Colon (tissue), 2 donors: ENCODE results near the gene NEU1.
"Not testable (repeated sequence)": the region's sequence is repeated elsewhere in the genome, so short reads cannot be mapped to it uniquely, and the experiment has no call there.

ENCODE experiments used
- FAIRE-seq: peaks from 2 replicates; lab custom pipeline; 2012; peaks lifted over from hg19 to GRCh38; lab: Jason Lieb, UNC
- donor health status: control.
- donor health status: control.

NEU1 gene

DNA sequence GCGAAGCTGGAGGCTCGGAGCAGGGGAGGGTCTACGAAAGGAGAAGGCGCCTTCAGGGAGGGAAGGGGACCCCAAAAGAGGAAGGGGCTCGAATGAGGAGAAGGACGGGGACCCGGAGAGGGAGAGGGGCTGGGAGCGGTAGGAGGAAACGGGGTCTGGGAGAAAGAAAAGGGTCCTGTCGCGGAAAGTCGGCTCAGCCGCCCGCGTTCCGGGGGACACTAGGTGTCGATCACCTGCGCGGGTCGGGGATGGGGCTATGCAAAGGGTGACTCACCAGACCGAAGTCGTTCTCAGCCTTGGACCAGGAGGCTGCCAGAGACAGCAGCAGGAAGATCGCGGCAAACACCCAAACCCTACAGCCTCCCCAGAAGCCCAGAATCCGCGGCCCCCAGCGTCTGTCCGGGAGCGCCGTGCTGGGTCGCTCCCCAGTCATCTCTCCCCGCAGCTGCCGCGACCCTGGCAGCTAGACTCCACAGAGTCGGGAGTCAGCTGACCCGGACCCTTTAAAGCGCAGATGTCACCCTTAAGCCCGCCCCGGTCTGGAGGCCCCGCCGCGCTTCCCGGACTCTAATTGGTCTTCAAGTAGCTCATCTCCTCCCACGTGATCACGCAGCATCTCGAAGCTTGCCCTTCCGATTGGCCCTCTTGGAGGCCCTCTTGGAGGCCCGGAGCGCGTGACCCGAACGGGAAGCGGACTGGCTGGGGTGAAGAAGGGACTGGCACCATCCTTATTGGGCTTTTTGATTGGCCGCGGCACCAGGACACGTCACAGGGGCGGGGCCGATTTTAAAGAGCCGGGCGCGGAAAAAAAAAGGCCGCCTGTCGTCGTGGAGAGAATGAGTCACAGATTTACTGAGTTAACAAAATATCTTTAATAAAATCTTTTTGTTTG lies at the start of gene NEU1:
Gene NEU1, minus strand, starts transcription at position 478 of the 892 bp plus-strand sequence. Its CDS starts 45 bp downstream, at position 433.
- FAIRE-seq = peak; percentile 93

GRCh38 chr6:31911826-31912585 lies 49.4 kb upstream of the NEU1 start:
- FAIRE-seq = no peak

GRCh38 chr6:31909298-31909697 lies 46.7 kb upstream of the NEU1 start:
- not testable (repeated sequence) for FAIRE-seq

DNA sequence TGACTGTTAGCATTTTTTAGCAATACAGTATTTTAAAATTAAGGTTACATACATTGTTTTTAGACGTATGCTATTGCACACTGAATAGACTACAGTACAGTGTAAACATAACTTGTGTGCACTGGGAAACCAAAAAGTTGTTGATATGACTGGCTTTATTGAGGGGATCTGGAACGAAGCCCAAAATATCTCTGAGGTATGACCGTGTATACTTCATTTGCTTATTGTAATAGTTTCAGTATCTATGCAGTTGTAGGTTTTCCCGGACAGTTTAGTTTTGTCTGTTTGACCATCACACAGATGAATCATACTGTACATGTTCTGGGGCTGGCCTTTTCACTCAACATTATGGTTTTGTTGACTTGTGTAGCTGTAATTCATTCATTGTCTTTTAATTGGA lies 46.2 kb upstream of the NEU1 start:
- no peak for FAIRE-seq

DNA sequence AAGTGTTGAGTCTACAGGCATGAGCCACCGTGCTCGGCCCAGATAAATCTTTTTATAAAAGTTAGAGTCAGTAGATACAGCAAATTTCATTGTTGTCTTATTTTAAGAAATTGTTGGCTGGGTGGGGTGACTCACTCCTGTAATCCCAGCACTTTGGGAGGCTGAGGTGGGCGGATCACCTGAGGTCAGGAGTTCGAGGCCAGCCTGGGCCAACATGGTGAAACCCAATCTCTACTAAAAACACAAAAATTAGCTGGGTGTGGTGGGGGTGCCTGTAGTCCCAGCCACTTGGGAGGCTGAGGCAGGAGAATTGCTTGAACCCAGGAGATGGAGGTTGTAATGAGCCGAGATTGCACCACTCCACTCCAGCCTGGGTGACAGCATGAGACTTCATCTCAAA lies 45.6 kb upstream of the NEU1 start:
- not testable (repeated sequence) for FAIRE-seq

DNA sequence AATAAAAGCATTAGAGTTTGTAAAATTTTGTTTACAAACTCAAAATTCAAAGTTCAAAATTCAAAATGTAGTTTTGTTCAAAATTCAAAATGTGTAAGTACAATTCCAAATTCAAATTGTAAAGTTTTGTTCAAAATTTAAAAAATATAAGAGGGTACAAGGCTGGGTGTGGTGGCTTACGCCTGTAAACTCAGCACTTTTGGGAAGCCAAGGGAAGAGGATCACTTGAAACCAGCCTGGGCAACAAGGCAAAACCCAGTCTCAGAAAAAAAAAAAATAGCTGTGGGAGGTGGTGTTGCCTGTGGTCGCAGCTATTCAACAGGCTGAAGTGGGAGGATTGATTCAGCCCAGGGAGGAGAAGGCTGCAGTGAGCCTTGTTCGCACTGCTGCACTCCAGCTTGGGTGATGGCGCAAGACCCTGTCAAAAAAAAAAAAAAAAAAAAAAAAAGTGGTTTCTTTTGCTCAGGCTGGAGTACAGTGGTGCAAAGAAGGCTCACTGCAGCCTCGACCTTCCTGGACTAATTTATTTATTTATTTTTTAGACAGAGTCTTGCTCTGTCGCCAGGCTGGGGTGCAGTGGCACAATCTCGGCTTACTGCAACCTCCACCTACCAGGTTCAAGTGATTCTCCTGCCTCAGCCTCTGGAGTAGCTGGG lies 44.7 kb upstream of the NEU1 start:
- FAIRE-seq = no peak

DNA sequence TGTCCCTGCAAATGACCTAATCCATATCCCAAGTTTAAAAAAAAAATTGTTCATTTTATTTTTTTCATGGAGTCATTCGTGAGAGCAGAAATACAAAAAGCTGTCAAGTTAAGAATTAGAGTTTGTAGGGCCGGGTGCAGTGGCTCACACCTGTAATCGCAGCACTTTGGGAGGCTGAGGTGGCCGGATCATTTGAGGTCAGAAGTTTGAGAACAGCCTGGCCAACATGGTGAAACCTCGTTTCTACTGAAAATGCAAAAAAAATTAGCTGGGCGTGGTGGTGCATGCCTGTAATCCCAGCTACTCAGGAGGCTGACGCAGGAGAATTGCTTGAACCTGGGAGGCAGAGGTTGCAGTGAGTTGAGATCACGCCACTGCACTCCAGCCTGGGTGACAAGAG lies 44.1 kb upstream of the NEU1 start:
- not testable (repeated sequence) for FAIRE-seq

DNA sequence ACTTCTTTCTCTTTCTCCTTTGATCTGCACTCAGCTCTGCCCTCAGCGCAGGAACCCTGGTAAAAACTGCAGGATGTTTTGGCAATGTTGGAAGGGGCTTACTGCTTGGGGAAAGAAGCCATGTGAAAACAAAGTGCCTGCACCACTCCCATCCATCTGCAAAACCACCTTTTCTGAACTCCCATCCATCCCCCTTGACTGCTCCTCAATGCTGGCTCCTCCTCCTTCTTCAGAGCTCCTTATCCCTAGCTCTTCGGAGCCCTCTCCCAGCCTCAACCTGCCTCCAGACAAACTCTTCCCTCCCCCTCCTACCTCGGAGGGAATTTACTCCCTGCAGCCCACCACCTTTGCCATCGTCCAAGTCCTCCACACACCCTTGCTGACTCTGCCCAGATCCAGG lies 43.5 kb upstream of the NEU1 start:
- no peak for FAIRE-seq

GRCh38 chr6:31905041-31905440 lies 42.4 kb upstream of the NEU1 start:
- FAIRE-seq = no peak

- FAIRE-seq = no peak
Measured at GRCh38 chr6:31903957-31904356, 41.3 kb upstream of the NEU1 start.

GRCh38 chr6:31901953-31902643 lies 39.5 kb upstream of the NEU1 start, which contains the start of gene ZBTB12:
Gene ZBTB12 (minus strand): TSS chr6:31902086. CDS start chr6:31901305, 781 bp downstream.
- no peak for FAIRE-seq

DNA sequence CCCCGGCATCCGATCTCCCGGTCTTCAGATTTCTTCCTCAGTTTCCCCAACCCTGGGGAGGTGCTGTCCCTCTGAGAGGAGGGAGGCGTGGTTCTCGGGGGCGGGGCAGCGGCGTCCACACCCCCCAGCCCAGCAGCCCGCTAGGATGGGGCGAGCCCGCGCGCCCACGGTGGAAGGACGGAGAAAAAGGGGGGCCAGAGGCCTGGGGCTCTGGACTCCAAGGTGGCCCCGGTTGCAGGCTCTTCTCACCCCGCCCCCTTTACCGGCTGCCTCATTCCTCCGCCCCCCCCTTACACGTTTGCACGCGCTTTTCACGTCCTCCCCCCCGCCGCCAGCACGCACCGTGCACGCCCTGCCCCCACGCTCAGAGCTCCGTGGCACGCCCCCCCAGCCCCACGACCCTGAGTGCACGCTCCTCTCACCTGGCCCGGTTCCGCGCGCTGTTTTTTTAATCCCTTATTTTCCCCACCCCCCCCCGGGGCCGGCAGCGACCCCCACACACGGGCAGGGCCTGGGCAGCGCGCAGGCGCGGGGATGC lies 38.9 kb upstream of the NEU1 start:
- FAIRE-seq = no peak

DNA sequence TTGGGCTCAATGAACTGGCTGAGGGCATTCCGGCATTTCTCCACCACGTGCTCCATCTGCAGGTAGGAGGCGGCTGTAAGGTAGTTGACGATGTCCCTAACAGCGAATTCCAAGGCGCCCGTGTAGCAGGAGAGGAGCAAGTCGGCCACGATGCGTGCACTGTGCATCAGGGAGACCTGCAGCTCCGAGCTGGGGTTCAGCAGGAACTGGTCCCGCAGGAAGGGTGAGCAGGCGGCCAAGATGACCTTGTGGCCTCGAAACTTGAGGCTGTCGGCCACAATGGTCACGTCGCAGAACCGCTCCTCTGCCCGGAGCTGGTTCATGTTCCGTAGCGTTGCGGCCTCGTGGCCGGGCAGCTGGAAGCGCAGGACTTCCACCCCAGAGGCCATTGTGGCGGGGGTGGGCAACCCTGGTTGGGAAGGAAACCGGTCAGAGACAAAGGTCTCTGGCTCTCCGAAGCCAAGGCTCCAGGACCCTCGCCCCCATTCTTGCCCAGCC lies 38.3 kb upstream of the NEU1 start:
- FAIRE-seq = no peak

GRCh38 chr6:31899882-31900722 lies 37.5 kb upstream of the NEU1 start:
- FAIRE-seq = no peak

GRCh38 chr6:31899215-31899614 lies 36.6 kb upstream of the NEU1 start:
- FAIRE-seq = no peak

GRCh38 chr6:31898383-31899011 lies 35.9 kb upstream of the NEU1 start:
- no peak for FAIRE-seq

DNA sequence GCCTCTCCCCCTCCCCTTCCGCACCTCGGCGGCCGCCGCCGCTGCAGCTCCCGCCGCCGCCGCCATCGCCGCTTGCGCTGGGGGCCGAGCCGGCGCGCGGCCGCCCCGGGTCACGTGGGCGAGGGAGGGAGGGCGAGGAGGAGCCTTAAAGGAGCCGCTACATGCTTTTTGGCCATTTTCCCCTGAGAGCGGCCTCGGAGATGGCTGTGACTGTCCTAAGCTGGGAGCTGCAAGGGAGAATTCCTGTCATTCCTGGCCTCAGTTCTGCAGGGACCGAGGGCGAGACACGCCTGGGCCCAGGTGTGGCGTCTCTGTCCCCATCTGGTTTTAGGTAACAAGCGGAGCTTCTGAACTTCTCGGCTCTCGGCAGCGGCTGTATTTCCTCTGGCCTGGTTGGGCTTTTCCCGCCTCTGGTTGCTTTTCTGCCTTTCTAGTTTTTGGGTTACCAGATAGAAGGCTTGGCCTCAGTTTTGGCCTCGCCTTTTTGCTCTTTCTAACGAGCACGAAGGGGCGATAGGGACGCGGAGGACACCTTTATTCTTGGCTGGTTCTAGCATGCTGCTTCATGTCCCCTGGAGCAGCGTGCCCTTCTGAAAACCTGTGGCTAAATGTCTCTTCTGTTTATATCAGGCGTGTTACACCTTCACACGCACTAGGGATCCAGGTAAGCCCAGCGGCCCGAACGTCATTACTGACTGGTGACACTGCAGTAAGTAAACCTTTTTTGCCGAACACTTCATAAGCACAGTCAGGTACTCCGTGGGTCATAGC lies 35.2 kb upstream of the NEU1 start, which contains the start of gene EHMT2:
Gene EHMT2, minus strand, starts transcription at position 87 of the 771 bp plus-strand sequence. Its CDS starts 21 bp downstream, at position 66.
- no peak for FAIRE-seq

DNA sequence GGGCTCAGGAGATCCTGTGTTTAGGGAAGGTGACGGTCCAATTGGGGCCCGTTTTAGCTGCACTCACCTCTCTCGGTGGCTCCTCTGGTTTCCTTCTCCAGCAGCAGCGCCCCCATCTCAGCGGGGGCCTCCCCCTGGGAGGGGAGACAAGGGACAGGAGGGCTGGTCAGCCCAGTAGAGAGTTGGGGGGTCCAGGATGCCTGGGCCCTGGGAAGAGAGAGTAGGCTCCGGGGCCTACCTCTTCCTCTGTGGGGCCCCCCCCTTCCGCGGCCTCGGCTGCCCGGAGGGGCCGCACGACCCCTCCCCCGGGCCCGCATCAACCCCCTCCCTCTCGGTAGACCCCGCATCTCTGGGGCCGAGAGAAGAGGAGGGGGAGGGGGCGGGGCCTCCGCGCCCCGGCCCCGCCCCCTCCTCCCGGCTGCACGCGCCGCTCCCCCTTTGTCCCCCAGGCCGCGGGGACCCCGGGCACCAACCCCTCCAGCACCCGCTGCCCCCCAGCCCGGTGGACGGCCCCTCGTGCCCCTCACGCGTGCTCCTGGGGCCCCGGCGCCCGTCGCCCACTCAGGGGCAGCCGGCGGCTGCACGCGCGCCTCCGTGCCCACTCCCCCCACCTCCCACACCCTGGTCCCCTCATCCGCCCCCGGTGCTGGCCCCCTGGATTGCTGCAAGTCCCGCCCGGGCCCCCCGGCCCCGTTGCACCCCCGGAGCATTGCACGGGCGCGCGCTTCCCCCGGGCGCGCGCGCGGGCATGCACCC lies 34.4 kb upstream of the NEU1 start:
- no peak for FAIRE-seq
